Right atrium auricular region (tissue), 2 donors: ENCODE results near the gene C12orf50. TPM values are rescaled to one million over a fixed set of nuclear protein-coding genes. Genes with fewer than 3 reads are reported as not detected.

Experiments used
- DNase-seq: peaks from one replicate; pipeline ENCODE4 v3.0.0-alpha.2; 2019; ENCODE audit warnings: low spot score
- H3K27ac ChIP-seq, 2 donors: fragments of 200-600 bp; sonication (generic); 1 replicate in 1 of 2; 2 replicates in 1 of 2; pipeline ENCODE4 v1.5.1; 2016 to 2019
- H3K27me3 ChIP-seq, 2 donors: fragments of 200-600 bp; sonication (generic); one replicate each; pipeline versions ENCODE4 v1.5.1 to v1.6.0; 2017 to 2019
- H3K36me3 ChIP-seq: fragments of 200-600 bp; sonication (generic); one replicate; pipeline ENCODE4 v1.5.1; 2016
- H3K4me1 ChIP-seq, 2 donors: fragments of 200-600 bp; sonication (generic); one replicate each; pipeline versions ENCODE4 v1.5.1 to v1.6.0; 2017 to 2019
- H3K4me3 ChIP-seq, 2 donors: fragments of 200-600 bp; sonication (generic); 1 replicate in 1 of 2; 2 replicates in 1 of 2; pipeline ENCODE4 v1.5.1; 2017 to 2019; ENCODE audit warnings: mild to moderate bottlenecking in 1 of 2, moderate library complexity in 1 of 2
- H3K9me3 ChIP-seq, 2 donors: fragments of 200-600 bp; sonication (generic); one replicate each; pipeline ENCODE4 v1.5.1; 2019
- CTCF ChIP-seq, 2 donors: fragments of 200-600 bp; sonication (generic); IDR thresholded peaks; one replicate each; pipeline ENCODE4 v1.5.1; 2019; ENCODE audit warnings: antibody characterized with exemption in 2 of 2
- total RNA-seq, 2 donors: library from RNA; depleted of rRNA; stranded (reverse); fragments of >200 nt; gene quantifications; one replicate each; pipeline ENCODE4 v1.1.0, GENCODE V29; 2016

C12orf50 gene
- total RNA-seq = not detected

- no peak for TF ChIP-seq CTCF (IDR thresholded peaks at IDR 0.05)
These were observed at the start of gene C12orf50 for GRCh38 chr12:88029093-88029665. Gene C12orf50 (minus strand): TSS chr12:88029401. CDS start chr12:88026962, 2,439 bp downstream.

GRCh38 chr12:88067301-88067700, 38.1 kb upstream of the C12orf50 start:
- no peaks in the 10 kb centered on the region for H3K27me3 ChIP-seq
- no peaks in the 10 kb centered on the region for H3K4me1 ChIP-seq
- no peak for TF ChIP-seq CTCF (IDR thresholded peaks at IDR 0.05)
- H3K27ac ChIP-seq = no peak overlapping the region
- no peaks in the 10 kb centered on the region for H3K9me3 ChIP-seq
- H3K36me3 ChIP-seq = no peaks in the 10 kb centered on the region
- DNase-seq = no peak
- H3K4me3 ChIP-seq = no peak overlapping the region

More at GRCh38 chr12:88029093-88029665, at the start of gene C12orf50:
- Histone ChIP-seq H3K9me3 (no peaks in the 10 kb centered on the region), H3K27ac (no peak within 1 kb of the TSS), H3K27me3 (no peaks in the 10 kb centered on the region), H3K4me3 (no peak within 1 kb of the TSS), H3K36me3 (no peaks in the 10 kb centered on the region), H3K4me1 (no peaks in the 10 kb centered on the region)
- no peak for DNase-seq

- TF ChIP-seq CTCF (IDR thresholded peaks at IDR 0.05) = no peak
- Histone ChIP-seq H3K27me3 (no peaks in the 10 kb centered on the region), H3K4me3 (no peak overlapping the region), H3K9me3 (no peaks in the 10 kb centered on the region), H3K27ac (no peak overlapping the region), H3K4me1 (no peaks in the 10 kb centered on the region), H3K36me3 (no peaks in the 10 kb centered on the region)
- no peak for DNase-seq
These were observed 34.2 kb upstream of the C12orf50 start for GRCh38 chr12:88063375-88063774.

- Histone ChIP-seq H3K9me3 (no peaks in the 10 kb centered on the region), H3K27ac (no peak overlapping the region), H3K4me1 (no peaks in the 10 kb centered on the region), H3K4me3 (no peak overlapping the region), H3K36me3 (no peaks in the 10 kb centered on the region), H3K27me3 (no peaks in the 10 kb centered on the region)
- DNase-seq = no peak
- no peak for TF ChIP-seq CTCF (IDR thresholded peaks at IDR 0.05)
These were observed 33.3 kb upstream of the C12orf50 start for GRCh38 chr12:88062474-88062873.

GRCh38 chr12:88058719-88059077, 29.5 kb upstream of the C12orf50 start:
- Histone ChIP-seq H3K36me3 (peaks cover 13% of the 10 kb centered on the region), H3K27ac (peak overlapping the region; percentile 17 to 54), H3K4me3 (no peak overlapping the region), H3K9me3 (no peaks in the 10 kb centered on the region), H3K4me1 (no peaks in the 10 kb centered on the region), H3K27me3 (no peaks in the 10 kb centered on the region)
- DNase-seq = no peak
- no peak for TF ChIP-seq CTCF (IDR thresholded peaks at IDR 0.05)
